Measurements from ENCODE around the gene G6PC1. TPM values are rescaled to one million over a fixed set of nuclear protein-coding genes. Genes with fewer than 3 reads are reported as not detected.

Gene G6PC1
- total and polyA plus RNA-seq, 2 of the 4 experiments (the other 2 are of a cell fraction), result not detected

- no peak overlapping the region for H3K56ac ChIP-seq (ENCODE audit: extremely low read depth, insufficient read depth, low read length)
- no peak overlapping the region for H3K4me3 ChIP-seq (ENCODE audit: insufficient read depth, low read depth, low read length)
- no peak overlapping the region for H3K14ac ChIP-seq (replicated peaks; ENCODE audit: low read depth, low read length)
- POLR2A ChIA-PET (ENCODE audit: unreplicated experiment), result no interaction called here
- H4K20me1 ChIP-seq (ENCODE audit: insufficient read depth, low read length), result no peaks in the 10 kb centered on the region
- CTCF ChIA-PET, result interaction anchor here (0.9 kb wide), 1 partner anchor 76 kb away, joined by 4 read pairs; no protein-coding TSS in a partner anchor
- H2BK20ac ChIP-seq (ENCODE audit: low read depth, low read length), result no peak overlapping the region
- 0 out of 2 replicates have a peak, but pooled peaks cover 6% of the 10 kb centered on the region for H3K9me1 ChIP-seq (ENCODE audit: insufficient read depth, low read length)
- 0 out of 4 replicates have a peak, but pooled peaks cover 0 to under 1% of the 10 kb centered on the region in 2 experiments for H3K79me1 ChIP-seq (ENCODE audit: low read depth in 1 of 2, low read length in 2 of 2)
- H3K27me3 ChIP-seq (ENCODE audit: control insufficient read depth, insufficient read depth, low read length), result peaks cover 21% of the 10 kb centered on the region
- 81% methylated on average over 5 of the region's 15 CpGs; no CpG with 5 or more reads in 1 of the 2 experiments for WGBS, 2 experiments (ENCODE audit: extremely low coverage in 2 of 2, insufficient read length in 1 of 2)
- no peak overlapping the region for H2AK9ac ChIP-seq (replicated peaks; ENCODE audit: low read depth, low read length, poor library complexity)
- BruUV-seq (replicated peaks), result no TSS peak
- H4K8ac ChIP-seq (ENCODE audit: low read depth in 2 of 2, low read length in 2 of 2), result no peak overlapping the region
- H3K23ac ChIP-seq (ENCODE audit: low read depth, low read length), result no peak overlapping the region
- H3K4me1 ChIP-seq (ENCODE audit: control insufficient read depth, insufficient read depth, low read length), result peaks cover 4% of the 10 kb centered on the region; the same call in 1 of the 2 replicates
- H2BK15ac ChIP-seq (ENCODE audit: low read depth, low read length), result no peak overlapping the region
- H4K5ac ChIP-seq (ENCODE audit: low read depth, low read length), result no peak overlapping the region
- H3K9ac ChIP-seq (ENCODE audit: low read depth, low read length), result no peak overlapping the region
- TF ChIP-seq POLR2A (IDR thresholded peaks at IDR 0.05; ENCODE audit: low read depth, low read length), result no peak
- TF ChIP-seq RCOR1 (IDR thresholded peaks at IDR 0.05; ENCODE audit: insufficient replicate concordance, low read length), result no peak
- TF ChIP-seq USF2 (IDR thresholded peaks at IDR 0.05; ENCODE audit: low read depth, low read length), result no peak
- TF ChIP-seq CEBPB (IDR thresholded peaks at IDR 0.05; ENCODE audit: low read depth, low read length), result no peak
- TF ChIP-seq NFE2L2 (IDR thresholded peaks at IDR 0.05; ENCODE audit: low read depth, low read length), result no peak
- no peak for TF ChIP-seq MAZ (IDR thresholded peaks at IDR 0.05; ENCODE audit: borderline replicate concordance, low read depth, low read length)
- no peak overlapping the region for H3K4me2 ChIP-seq (ENCODE audit: low read depth, low read length)
- no peaks in the 10 kb centered on the region for H3K36me3 ChIP-seq (ENCODE audit: control insufficient read depth, insufficient read depth, low read length)
- no peak overlapping the region for H2BK120ac ChIP-seq (ENCODE audit: low read depth, low read length)
- DNase-seq (no peak), ATAC-seq (ENCODE audit: low read depth) (no peak)
- no peak overlapping the region for H3K18ac ChIP-seq (ENCODE audit: low read depth, low read length)
- H2BK5ac ChIP-seq (ENCODE audit: low read depth, low read length, poor library complexity, severe bottlenecking), result no peak overlapping the region
- no peak overlapping the region for H3K27ac ChIP-seq (ENCODE audit: insufficient read depth, low read length)
- no peak overlapping the region for H3K4ac ChIP-seq (ENCODE audit: low read depth, low read length)
- intact Hi-C loops (cut with micrococcal nuclease) (no loop called here), dilution Hi-C loops (cut with HindIII; ENCODE audit: low sequenced_read_pairs, unreplicated experiment) (no loop called here), in situ Hi-C loops (cut with MboI; ENCODE audit: low sequenced_read_pairs) (no loop called here)
- H3K9me3 ChIP-seq (ENCODE audit: control insufficient read depth, insufficient read depth, low read length), result no peaks in the 10 kb centered on the region
- H4K91ac ChIP-seq (ENCODE audit: insufficient read depth, low read depth, low read length), result no peak overlapping the region
- H2AFZ ChIP-seq (replicated peaks; ENCODE audit: low read length, poor library complexity), result no peak overlapping the region
- no peak overlapping the region for H2AK5ac ChIP-seq (ENCODE audit: low read depth, low read length)
Observed at GRCh38 chr17:42852351-42852750, 48.2 kb upstream of the G6PC1 start.
